CD4-positive, alpha-beta T cell treated with Interleukin-15 for 4 hours (primary cell): ENCODE data around the gene NUMBL.
"Not testable (repeated sequence)": the region's sequence is repeated elsewhere in the genome, so short reads cannot be mapped to it uniquely, and the experiment has no call there.

Source experiments
- DNase-seq: peaks from one replicate; pipeline ENCODE4 v3.0.0-alpha.2; 2020; ENCODE audit warnings: low spot score

Gene NUMBL

DNA sequence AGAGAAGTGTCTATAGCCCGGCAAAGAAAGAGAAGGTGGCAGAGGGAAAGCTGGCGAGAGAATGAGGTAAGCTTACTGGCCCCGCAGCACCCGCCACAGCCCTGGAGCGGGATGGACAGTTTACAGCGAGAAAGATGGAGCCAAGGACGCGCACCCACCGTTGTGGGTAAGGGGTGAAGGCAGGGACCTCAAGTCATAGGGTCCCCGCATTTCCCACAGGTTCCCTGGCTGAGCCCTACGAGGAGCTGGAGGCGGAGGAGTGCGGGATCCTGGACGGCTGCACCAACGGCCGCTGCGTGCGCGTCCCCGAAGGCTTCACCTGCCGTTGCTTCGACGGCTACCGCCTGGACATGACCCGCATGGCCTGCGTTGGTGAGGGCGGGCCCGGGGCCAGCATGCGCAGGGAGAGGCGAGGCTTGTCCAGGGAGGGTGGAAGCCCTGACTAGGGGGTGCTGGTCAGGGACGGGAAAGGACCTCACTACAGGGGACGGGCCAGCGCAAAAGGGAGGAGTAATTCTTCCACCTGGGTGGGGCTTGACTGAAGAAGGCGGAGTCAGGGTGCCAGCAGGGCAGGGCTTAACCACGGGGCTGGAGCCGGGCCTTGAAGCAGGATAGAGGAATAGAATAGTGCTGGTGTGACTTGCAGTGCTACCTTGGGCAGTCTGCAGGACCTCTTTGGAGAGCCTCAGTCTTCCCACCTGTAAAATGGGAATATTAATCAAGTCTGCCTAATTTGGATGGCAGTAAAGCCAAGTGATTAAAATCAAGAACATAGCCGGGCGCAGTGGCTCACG, 62.8 kb downstream of the NUMBL start:
- no peak for DNase-seq

DNA sequence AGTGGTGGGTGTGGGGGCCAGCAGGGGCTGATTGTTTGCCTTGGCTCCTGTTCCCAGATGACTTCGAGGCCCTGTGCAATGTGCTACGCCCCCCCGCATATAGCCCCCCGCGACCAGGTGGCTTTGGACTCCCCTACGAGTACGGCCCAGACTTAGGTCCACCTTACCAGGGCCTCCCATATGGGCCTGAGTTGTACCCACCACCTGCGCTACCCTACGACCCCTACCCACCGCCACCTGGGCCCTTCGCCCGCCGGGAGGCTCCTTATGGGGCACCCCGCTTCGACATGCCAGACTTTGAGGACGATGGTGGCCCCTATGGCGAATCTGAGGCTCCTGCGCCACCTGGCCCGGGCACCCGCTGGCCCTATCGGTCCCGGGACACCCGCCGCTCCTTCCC, 63.5 kb downstream of the NUMBL start:
- no peak for DNase-seq

GRCh38 chr19:40625406-40626120, 64.9 kb downstream of the NUMBL start:
- DNase-seq = no peak

DNA sequence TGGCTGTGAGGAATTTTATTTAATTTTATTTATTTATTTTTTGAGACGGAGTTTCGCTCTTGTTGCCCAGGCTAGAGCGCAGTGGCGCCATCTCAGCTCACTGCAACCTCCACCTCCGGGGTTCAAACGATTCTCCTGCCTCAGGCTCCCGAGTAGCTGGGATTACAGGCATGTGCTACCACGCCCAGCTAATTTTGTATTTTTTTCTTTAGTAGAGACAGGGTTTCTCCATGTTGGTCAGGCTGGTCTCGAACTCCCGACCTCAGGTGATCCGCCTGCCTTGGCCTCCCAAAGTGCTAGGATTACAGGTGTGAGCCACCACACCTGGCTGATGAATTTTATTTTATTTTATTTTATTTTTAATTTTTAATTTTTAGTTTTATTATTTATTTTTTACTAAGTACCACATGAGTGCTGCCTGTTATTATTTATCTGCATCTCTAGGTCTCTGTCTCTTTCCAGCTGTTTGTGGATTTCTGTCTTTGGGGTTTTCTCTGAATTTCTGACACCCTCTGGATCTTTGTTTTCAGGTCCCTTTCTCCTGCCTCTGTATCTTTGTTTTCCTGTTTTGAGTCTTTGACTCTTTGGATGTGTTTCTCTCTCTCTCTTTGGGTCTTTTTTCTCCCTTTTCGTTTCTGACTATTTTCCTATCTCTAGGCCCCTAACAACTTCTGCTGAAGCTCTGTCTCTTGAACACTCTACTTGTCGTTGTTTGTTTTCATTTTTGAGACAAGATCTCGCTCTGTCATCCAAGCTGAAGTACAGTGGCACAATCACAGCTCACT, 65.9 kb downstream of the NUMBL start:
- not testable (repeated sequence) for DNase-seq

- DNase-seq = no peak
Measured at GRCh38 chr19:40623403-40624251, 66.8 kb downstream of the NUMBL start.

DNA sequence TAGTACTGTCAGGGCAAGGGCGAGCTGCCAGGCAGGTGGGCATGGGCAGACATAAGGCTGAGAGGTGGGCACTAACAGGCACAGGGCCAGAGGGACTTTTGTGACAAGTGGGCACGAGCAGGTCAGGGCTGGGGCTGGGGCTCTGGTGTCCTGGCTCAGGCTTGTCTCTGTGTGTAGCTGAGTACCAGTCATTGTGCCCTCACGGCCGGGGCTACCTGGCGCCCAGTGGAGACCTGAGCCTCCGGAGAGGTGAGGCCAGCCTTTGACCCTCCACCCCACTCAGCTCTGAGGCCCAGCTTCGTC, 67.7 kb downstream of the NUMBL start:
- DNase-seq = no peak

DNA sequence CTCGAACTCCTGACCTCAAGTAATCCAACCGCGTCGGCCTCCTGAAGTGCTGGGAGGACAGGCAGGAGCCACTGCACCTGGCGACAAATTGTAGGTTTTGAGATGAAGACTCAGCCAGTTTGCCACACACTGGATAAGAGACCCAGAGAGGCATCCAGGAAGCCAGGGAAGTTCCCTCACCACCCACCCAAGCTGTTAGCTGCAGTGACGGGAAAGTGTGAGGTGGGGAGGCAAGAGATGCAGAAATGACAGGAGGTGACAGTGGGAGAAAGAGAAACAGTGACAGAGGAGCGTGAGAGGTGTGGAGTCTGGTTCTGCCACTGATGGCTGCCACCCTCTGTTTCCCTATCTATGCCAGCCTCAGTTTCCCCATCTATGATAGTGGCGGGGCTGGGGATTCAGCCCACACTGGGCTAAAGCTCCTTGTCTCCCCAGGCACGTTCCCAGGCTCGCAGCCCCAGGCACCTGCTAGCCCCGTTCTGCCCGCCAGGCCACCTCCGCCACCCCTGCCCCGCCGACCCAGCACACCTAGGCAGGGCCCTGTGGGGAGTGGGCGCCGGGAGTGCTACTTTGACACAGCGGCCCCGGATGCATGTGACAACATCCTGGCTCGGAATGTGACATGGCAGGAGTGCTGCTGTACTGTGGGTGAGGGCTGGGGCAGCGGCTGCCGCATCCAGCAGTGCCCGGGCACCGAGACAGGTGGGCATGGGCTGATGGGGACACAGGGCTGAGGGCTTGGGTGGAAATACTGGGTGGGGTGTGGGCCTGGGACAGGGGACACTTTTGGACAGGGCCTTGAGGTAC, 68.3 kb downstream of the NUMBL start:
- DNase-seq = no peak

DNA sequence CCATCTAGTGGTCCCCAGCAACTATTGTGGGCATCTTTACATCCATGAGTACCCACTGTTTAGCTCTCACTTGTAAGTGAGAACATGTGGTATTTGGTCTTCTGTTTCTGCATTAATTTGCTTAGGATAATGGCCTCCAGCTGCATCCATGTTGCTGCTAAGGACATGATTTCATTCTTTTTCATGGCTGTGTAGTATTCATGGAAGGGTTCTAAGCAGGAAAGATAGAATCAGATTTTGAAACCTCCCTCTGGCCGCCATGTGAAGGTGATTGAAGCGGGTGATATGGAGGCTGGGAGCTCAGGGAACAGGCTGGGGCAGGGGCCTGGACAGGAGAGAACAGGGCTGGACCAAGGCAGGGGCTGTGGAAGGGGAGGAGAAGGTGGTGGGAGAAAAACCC, 69.2 kb downstream of the NUMBL start:
- no peak for DNase-seq

GRCh38 chr19:40620161-40620485, 70.3 kb downstream of the NUMBL start:
- no peak for DNase-seq

DNA sequence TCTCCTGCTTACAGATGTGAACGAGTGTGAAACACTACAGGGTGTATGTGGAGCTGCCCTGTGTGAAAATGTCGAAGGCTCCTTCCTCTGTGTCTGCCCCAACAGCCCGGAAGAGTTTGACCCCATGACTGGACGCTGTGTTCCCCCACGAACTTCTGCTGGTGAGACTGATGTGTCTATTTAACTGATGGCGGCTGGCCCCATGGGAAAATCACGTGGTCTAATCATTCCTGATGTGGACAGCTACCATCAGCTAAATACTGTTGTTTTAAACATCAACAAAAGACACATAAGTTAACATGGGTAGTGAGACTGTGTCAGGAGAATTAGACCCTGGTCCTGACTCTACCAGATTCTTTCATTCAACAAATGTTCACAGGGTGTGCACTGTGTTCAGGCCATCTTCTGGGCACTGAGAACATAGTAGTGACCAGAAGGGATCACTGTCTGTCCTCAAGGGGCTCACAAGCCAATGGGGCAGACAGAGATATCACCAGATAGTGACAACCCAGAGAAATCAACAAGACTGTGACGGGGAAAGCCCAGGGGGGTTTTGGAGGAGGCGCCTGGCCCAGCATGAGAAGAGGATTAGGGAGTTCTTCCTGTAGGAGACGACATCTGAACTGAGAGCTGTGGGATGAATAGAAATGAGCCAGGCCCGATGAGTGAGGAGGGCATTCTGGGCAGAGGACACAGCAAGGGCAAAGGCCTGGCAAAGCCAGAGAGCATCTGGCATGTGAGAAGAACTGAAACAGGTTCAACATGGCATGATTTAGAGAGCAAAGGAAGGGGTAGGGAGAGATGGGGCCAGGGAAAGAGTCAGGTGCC, 70.9 kb downstream of the NUMBL start:
- DNase-seq = no peak

DNA sequence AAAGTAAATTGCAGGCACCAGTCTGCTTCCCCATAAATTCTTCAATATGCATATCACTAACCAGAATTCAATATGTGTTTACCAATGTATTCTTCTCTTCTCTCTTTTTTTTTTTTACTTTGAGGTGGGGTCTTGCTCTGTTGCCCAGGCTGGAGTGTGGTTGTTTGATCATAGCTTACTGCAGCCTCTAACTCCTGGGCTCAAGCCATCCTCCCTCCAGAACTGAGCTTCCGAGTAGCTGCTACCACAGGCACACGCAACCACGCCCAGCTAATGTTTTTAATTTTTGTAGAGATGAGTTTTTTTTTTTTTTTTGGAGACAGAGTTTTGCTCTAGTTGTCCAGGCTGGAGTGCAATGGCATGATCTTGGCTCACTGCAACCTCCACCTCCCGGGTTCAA, 72.5 kb downstream of the NUMBL start:
- DNase-seq = no peak

GRCh38 chr19:40616941-40617340, 73.5 kb downstream of the NUMBL start:
- DNase-seq = no peak

- no peak for DNase-seq
Measured at GRCh38 chr19:40616178-40616577, 74.3 kb downstream of the NUMBL start.
